Spleen (tissue), 7 donors: Measurements from ENCODE around the gene PARD6A.

Source experiments
- CTCF ChIP-seq, 11 experiments: fragments of 200-600 bp in 7 of 11; fragments of 450-650 bp in 4 of 11; sonication (generic) in 4 of 11; IDR thresholded peaks in 8 of 11; conservative IDR thresholded peaks in 3 of 11; 1 replicate in 7 of 11; 2 replicates in 4 of 11; pipeline versions ENCODE4 v1.4.0 to v1.8.0; 2016 to 2021; ENCODE audit warnings: antibody characterized with exemption in 11 of 11, inconsistent platforms in 4 of 11, mild to moderate bottlenecking in 1 of 11
- POLR2A ChIP-seq, 3 donors: fragments of 450-650 bp; IDR thresholded peaks; one replicate each; pipeline ENCODE4 v1.5.1; 2017; ENCODE audit warnings: antibody characterized with exemption in 3 of 3, mild to moderate bottlenecking in 1 of 3
- donor health status: DM: no; HTN: no; CAD: no; lungs with moderate emphysema.
- donor health status: DM: no; HTN: no; CAD: no.
- donor health status: DM: no; HTN: no; CAD: no.

GRCh38 chr16:67699265-67699664 lies 38.5 kb downstream of the PARD6A start:
- no peak for TF ChIP-seq POLR2A (IDR thresholded peaks at IDR 0.05)
- no peak for TF ChIP-seq CTCF (IDR thresholded peaks at IDR 0.05 in 8 of 11, conservative IDR thresholded peaks at IDR 0.05 in 3 of 11)
